Measurements from ENCODE around the gene ABHD5. TPM values are rescaled to one million over a fixed set of nuclear protein-coding genes. Genes with fewer than 3 reads are reported as not detected.

The ABHD5 gene
- total and polyA plus RNA-seq, 2 of the 13 experiments (the other 11 are each of a cell fraction or from before 2014, with no cell fraction given): 4.5 to 13.3 TPM

DNA sequence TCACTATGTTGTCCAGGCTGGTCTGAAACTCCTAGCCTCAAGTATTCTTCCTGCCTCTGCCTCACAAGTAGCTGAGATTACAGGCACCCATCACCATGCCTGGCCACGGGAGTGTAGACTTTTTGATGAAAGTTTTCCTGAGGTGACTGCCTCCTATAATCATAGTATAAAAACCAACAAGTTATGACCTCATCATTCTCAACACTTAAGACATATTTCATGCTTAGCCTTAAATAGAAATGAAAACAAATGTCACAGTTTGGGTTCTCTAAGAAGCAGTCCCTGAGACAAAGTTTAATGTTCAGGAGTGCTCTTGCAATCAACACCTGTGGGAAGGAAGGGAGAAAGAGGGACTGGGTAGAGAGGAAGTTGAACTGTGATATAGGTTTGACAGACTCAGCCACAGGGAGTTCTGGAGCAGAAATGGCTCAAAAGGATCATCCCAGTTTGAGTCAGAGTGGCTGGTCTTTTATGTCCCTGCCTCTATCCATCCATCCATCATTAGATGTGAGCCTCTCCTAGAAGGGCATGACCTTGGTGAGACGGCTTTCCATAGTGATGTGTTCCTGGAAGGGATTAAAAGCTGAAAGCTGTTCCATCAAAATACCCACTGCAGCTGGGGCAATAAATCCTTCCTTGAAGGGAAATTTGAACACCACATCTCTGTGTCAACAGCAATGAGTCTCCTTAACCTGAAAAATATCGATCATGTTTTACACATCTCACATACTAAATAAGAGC, 16.2 kb upstream of the ABHD5 start (continued):
- no peak for TF ChIP-seq TBP (CRISPR knock-in tag; IDR thresholded peaks at IDR 0.05)

DNA sequence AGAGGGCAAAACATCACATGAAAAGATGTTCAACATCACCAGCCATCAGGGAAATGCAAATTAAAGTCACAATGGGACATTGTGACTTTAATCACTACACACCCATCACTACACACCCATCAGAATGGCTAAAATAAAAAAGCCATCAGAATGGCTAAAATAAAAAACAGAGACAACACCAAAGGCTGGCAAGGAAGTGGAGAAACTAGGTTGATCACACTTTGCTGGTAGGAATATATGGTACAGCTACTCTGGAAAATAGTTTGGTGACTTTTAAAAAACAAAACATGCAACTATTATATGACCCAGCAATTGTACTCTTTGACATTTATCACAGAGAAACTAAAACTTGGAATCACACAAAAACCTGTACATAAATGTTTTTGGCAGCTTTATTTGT, 15.1 kb upstream of the ABHD5 start:
- no peak for DNase-seq (ENCODE audit: low spot score)
- ChIA-PET CTCF (ENCODE audit: low intra/inter-chr PET ratio, low total read pairs) (no interaction called here), POLR2A (no interaction called here)
- intact Hi-C loops (cut with micrococcal nuclease; ENCODE audit: unreplicated experiment): no loop called here
- Histone ChIP-seq H4K20me1 (ENCODE audit: insufficient read depth, low read length) (no peaks in the 10 kb centered on the region), H2AFZ (ENCODE audit: low read length) (no peak overlapping the region), H3K9me3 (ENCODE audit: low read length) (no peaks in the 10 kb centered on the region), H3K27ac (ENCODE audit: extremely low read length, insufficient read depth, low read length) (no peak overlapping the region), H3K9ac (ENCODE audit: insufficient read depth, low read depth, low read length) (no peak overlapping the region), H3K4me3 (replicated peaks in 1 of 3; ENCODE audit: insufficient read depth in 1 of 3, low read depth in 2 of 3, low read length in 3 of 3) (no peak overlapping the region), H3K79me2 (ENCODE audit: insufficient read depth, low read length) (no peaks in the 10 kb centered on the region), H3K4me1 (ENCODE audit: insufficient read depth, low read length) (no peaks in the 10 kb centered on the region), H3K36me3 (replicated peaks in 1 of 2; ENCODE audit: control insufficient read depth in 1 of 2, insufficient read depth in 2 of 2, low read length in 2 of 2) (no peaks in the 10 kb centered on the region), H3K4me2 (ENCODE audit: low read depth, low read length) (no peak overlapping the region), H3K27me3 (ENCODE audit: control insufficient read depth in 1 of 2, insufficient read depth in 2 of 2, low read length in 2 of 2) (no peaks in the 10 kb centered on the region)
- no peak for FAIRE-seq
- in situ Hi-C loops (cut with HindIII; ENCODE audit: extremely low pct_ligation_motif_present, low pct_unique_long_range_greater_than_20kb): no loop called here
- TF ChIP-seq ZNF256 (CRISPR knock-in tag; conservative IDR thresholded peaks at IDR 0.05) (no peak), ZNF839 (CRISPR knock-in tag; IDR thresholded peaks at IDR 0.05; ENCODE audit: borderline replicate concordance) (no peak), ZC3H13 (CRISPR knock-in tag; IDR thresholded peaks at IDR 0.05) (no peak), ARID2 (CRISPR knock-in tag; IDR thresholded peaks at IDR 0.05; ENCODE audit: borderline replicate concordance) (no peak)
- TF ChIP-seq, protein P1, sequence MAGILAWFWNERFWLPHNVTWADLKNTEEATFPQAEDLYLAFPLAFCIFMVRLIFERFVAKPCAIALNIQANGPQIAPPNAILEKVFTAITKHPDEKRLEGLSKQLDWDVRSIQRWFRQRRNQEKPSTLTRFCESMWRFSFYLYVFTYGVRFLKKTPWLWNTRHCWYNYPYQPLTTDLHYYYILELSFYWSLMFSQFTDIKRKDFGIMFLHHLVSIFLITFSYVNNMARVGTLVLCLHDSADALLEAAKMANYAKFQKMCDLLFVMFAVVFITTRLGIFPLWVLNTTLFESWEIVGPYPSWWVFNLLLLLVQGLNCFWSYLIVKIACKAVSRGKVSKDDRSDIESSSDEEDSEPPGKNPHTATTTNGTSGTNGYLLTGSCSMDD (CRISPR knock-in tag; IDR thresholded peaks at IDR 0.05): no peak
- TF ChIP-seq, protein P2, sequence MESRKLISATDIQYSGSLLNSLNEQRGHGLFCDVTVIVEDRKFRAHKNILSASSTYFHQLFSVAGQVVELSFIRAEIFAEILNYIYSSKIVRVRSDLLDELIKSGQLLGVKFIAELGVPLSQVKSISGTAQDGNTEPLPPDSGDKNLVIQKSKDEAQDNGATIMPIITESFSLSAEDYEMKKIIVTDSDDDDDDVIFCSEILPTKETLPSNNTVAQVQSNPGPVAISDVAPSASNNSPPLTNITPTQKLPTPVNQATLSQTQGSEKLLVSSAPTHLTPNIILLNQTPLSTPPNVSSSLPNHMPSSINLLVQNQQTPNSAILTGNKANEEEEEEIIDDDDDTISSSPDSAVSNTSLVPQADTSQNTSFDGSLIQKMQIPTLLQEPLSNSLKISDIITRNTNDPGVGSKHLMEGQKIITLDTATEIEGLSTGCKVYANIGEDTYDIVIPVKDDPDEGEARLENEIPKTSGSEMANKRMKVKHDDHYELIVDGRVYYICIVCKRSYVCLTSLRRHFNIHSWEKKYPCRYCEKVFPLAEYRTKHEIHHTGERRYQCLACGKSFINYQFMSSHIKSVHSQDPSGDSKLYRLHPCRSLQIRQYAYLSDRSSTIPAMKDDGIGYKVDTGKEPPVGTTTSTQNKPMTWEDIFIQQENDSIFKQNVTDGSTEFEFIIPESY (CRISPR knock-in tag; IDR thresholded peaks at IDR 0.05): no peak
- BruUV-seq (replicated peaks): no TSS peak
- ATAC-seq: no peak

All from HepG2 (cell line).